HG03045 (cell line): Measurements from ENCODE around the gene DGKI.

Experiments
- ATAC-seq: cut with Tn5 transposase; IDR thresholded peaks from one replicate; pipeline ENCODE4 v1.9.1; 2021; ENCODE audit warnings: mild to moderate bottlenecking, moderate library complexity; ENCODE audit not compliant: unreplicated experiment

The DGKI gene

DNA sequence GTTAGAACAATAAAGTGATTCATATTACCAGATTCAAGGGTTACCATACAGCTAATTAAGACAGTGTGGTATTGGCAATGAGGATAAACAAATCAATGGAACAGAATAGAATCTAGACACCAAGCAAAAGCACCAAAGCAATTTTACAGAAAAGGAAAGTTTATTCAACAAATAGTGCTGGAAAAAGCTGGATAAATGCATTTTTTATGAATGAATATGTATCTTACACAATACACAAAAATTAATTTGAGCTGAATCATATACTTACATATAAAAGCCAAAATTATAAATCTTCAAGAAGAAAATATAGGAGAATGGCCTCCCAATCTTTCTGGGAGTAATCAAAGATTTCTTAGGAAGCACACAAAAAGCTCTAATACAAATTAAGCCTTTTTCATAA, 282.8 kb downstream of the DGKI start:
- ATAC-seq: no peak

DNA sequence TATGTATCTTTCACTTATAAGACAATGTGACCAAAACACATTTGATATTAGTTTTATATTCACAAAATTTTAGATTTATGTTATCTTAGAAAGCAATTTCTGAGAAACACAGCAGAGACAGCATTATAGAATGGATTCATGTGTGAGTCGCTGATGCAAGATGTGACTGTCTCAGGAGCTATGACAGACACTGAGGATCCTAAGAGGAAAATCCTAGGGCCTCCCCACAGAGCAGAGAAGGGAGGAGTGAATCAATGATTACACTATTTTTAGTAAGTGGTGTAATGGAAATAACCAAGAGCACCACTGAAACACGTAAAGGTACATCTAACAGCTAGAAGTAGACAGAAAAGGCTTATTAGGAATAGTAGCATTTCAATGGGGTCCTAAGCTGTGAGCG, 299.3 kb downstream of the DGKI start:
- ATAC-seq: no peak

DNA sequence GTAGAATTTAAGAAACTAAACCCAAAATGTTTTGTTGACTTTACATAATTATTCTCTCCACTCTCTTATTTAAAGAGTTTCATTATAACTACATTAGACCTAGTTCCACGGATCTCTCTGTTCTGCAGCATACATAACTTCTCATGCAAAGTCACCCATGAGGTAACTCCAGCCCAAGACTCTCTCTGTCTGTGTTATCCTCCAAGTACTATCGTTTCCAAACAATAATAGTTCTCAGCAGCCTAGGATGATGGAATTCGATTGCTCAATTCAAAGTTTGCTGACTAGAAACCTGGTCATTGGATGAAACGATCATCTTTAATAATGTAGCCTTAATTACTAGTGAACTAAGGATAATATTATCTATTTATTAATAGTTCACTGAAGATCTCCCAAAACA, 300.1 kb downstream of the DGKI start:
- no peak for ATAC-seq

DNA sequence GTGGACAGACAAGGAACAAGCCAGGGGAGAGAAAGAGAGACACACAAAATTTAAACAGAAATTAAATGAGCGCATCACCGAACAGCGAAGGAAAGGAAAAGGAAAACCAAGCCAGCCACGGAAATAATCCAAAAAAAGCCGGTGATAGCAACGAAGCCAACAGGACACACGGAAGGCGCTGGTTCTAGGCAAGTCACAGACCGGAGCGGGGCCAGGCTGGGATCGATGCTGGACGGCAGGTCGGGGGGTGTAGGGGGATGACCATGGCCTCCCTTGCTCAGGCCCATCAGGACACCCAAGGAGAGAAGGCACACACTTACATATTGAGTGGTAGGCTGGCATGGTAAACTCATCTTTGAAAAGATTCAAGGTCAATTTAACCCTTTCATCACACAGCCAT, 300.8 kb downstream of the DGKI start:
- ATAC-seq: no peak

DNA sequence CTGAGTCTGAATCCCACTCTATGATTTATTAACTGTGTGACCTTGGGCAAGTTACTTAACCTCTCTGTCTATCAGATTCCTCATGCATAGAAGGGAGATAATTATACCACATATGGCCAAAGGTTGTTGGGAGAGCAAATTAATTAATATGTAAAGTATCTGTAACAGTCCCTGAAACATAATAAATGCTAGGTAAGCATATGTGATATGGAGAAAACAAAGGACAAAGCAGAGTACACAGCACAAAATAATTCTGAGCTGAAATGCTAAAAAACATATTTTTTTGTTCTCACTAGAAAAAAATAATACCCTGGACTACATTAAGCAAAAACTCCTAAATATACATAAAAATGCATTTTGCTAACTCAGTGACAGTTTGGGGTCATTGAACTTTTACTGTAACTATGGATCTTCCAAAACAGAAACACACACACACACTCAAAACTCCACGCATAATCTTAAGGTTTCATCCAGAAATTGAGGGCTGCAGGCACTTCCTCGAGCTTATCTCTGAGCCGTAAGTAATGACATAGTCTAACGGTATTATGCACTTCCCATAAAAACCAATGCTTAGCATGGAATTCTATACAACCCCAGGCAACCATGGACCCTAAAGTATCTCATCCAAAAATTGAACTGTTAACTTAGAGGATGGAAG, 301.6 kb downstream of the DGKI start:
- ATAC-seq: no peak

DNA sequence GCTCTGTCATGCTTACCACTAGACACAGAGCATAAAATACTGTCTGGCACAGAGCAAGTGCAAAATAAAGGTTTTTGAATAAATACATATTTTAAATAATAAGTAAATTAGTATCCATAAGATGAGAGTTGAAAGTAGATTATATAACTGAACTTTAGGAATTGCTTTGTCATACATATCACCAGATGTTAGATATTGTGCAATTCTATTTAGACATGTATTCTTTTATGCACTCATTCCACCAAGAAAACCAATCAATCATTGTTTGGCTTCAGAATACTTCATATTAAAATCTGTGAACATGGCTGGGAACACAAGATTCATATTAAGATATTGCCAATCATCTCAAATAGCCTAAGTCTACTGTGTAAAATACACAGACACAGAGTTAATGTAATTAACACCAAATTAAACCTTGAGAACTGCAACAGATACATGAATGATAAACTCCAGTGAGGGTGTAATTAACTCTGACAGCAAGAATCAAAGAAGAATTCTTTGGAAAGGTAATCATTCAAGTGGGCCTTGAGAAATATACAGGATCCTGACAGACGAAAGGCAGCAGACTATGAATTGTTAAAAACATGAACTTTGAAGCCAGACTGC, 302.2 kb downstream of the DGKI start:
- no peak for ATAC-seq

DNA sequence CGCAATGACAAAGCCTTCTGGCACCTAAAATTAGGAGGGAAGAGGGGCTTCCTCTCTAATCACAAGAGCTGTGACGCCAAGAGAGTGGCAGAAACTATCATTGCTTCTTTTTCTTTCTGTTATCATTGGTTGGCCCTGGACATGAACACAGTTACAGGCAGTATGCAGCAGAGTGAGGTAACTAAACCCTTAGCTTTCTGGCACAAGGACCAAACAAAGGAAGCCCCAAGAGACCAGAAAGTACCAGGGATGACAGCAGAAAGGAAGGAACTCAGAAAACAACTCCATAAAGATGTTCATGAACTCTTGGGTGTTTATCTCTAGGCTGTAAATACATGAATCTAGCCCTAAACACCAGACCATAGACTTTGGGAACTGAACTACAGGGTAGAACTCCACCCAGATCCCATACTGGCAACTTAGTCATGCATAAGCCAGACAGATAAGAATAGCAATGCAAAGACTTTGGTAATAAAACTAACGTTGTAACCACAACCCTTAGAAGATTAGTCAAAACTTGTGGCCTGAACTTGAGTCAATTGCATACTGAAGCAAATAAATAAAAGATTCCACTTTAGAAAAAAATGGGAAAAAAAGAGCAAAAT, 307.6 kb downstream of the DGKI start:
- ATAC-seq: no peak

DNA sequence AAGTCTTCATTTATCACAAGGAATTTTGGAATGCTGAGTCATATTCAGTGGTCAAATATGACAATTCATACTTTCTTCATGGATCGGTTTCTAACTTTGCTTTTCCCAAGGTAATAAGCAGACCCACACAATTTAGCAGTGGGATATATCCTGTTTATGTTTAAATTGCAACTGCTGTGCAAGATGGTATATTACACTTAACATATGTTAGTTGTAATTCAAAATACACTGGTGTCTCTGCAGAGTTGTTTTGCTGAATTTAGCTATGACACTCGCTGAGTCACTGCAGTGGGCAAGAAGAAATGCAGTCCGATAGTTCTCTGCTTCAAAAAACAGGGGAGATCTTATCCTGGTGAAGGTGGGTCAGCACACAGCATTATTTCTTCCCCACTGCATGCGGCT, 308.4 kb downstream of the DGKI start:
- no peak for ATAC-seq

DNA sequence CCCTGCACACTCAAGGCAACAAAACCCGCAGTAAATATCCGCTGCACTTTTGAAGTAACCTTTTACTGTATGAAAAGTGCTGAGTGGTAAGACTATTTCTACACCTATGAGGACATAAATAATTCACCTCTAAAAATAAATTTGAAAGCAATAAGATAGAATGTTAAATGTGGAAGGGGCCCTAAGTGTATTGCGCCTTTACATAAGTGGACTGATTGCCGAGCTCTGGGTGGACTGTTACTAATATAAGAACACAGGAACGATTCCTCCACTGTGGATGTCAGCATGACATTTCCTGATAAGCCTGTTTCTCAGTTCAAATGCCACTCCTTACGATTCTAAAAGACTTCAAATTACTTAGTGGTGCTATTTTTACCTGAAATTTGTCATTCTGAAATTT, 311.2 kb downstream of the DGKI start:
- ATAC-seq: no peak

DNA sequence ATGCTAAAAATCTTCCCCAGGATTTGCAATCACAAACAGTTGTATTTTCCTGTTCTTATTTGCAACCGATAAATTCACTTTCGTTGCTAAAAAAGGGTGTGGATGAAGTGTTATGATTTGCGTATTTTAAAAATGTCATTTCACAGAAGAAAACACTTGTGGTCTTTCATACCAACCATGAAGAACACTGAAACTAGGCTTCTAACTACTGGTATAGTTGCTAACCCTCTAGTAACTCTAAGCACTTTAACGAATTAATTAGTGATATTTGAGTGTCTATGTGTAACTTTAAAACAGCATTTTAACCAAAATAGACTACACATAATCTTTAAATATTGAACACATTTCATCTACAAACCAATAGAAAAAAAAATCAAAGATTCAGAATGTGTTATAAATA, 315.1 kb downstream of the DGKI start:
- no peak for ATAC-seq

DNA sequence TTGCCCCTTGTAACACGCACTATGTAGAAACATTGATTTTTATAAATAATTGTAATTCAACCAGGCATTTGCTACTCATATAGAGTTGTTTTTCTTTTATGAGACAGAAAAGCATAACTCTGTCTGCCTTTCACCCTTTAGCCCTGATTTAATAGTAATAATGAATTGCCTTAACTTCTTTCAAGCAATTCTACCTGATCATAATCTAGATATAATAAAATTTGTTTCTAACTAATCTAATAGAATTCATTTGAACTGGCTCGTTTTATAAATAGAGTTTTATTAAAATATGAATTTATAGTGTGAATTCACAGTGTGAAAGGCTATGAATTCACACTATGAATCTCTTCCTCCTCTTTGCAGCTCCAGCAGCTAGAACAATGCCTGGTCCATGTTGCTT, 319.1 kb downstream of the DGKI start:
- ATAC-seq: no peak

DNA sequence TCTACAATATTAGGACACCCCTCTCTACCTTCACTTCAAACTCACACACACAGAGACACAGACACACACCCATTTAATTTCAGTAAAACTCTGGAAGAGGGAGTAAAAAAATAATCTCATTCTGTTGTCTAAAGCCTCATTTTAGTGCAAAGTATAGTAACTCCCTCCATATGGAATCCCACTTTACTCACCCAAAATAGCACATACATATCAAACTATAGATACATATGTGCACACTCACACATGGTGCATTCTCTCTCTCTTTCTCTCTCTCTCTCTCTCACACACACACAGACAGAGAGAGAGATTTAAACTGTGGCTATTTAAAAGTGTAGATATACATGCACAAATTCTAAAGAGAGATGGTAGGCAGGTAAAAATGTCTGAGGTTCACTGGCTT, 323.6 kb downstream of the DGKI start:
- ATAC-seq: no peak

DNA sequence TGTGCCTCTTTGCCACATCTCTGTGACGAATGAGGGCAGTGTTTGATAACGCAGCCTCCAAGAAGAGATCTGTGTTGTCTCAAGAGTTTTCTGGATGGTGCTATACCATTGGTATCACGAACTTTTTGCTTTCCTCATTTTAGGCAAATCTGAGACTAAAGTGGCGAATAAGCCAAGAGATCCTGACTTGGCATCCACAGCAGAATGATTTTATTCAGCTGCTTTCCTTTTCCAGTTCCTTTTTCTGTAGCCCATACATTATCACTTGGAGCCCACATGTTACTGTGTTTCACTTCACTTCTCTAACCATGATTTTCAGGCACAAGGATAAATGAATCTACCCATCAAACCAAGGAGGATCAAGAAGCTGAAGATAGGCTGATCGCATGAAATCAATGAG, 325.3 kb downstream of the DGKI start:
- ATAC-seq: no peak

DNA sequence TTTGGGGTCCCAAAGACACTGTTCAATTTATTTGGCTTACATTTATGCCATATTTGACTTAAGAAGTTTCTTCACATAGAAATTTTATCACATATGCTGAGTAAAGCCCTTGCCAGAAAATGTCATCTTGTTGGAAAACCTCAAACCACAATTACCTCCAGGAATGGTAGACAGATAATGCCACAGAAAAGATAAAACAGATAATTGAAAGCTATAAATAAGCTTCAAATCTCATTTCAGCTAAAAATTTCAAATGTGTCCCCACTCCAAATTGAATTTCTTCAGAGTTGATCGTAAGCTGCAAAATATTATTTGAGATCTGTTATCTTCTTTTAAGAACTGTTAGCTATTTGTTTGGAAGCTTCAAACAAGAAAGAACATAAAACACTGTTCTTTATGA, 326.8 kb downstream of the DGKI start:
- no peak for ATAC-seq

DNA sequence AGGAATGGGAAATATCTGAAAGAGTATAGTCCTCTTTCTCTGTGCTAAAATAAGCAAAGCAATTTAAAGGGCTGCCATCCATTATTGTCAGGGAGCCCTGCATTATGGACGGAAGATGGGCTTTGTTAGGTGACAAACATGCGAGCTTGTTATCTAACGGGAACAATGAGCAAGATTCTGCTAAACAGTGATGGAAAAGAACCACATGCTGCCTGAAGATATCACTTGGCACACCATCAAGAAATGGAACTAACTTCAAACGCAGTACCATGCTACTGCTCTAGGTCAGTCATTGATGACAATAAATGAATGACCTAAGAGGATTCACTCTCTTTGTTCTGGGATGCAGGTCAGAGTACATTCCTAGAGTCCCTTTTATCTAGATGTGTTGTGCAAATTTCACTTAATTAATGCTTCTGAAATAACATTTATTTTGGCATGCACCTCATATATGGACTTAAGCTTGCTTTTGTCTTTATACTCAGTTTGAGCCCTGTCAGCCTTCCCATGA, 327.5 kb downstream of the DGKI start:
- ATAC-seq: no peak

DNA sequence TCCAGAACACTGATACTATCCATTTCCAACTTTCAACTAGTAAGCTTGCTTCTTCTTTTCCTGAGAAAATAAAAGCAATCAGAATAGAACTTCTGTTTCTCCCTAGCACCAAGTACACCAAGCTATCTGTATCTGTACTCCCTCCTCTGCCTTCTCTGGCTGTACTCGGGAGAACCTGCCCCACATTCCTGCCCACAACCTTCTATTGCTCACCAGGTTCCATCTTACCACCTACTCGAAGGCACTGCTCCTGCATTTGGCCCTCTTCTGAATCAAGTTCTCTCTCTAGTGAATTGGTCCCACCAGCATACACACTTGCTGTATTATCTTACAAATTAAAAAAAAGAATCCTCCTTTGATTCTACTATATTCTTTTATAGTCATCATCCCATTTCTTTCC, 333.7 kb downstream of the DGKI start:
- ATAC-seq: no peak

DNA sequence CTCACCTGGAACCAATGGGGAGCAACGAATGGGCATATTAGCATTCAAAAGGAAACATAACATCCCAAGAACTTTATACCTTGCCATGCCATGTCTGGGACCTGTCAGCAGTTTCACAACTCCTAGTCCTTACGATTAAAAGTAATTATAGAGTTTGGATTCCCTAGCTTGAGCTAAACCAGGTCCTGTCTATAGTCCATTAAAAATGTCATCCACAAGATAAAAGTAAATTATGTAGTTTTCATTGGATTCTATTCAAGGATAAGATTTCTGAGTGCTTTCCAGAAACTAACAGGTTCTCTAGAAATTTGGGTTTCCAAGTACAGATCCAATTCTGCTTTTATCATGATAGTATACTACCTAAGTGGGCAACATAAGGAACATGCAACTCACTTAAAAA, 339.7 kb downstream of the DGKI start:
- ATAC-seq: no peak

DNA sequence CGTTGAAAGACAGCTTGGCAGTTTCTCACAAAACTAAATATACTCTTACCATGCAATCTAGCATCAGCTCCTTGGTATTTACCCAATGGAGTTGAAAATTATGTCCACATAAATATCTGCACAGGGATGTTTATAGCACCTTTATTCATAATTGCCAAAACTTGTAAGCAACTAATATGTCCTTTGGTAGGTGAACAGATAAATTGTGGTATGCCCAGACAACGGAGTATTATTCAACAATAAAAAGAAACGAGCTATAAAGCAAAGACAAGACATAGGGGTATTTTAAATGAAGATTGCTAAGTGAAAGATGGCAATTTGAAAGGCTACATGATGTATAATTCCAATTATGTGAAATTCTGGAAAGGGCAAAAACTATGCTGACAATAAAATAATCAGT, 340.7 kb downstream of the DGKI start:
- no peak for ATAC-seq

DNA sequence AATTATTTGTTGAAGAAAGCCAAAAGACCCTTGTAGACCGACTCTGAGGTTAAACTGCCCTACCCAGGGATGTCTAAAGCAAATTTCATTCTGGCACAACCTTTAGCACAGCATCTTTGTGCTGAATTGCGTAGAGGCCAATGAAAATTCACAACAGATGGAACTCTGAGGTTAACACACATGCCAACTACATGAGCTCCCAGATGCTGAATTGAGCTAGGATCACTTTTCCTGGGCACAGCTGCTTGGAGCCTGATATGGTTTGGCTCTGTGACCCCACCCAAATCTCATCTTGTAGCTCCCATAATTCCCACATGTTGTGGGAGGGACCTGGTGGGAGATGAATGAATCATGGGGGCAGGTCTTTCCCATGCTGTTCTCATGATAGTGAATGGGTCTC, 345.2 kb downstream of the DGKI start:
- ATAC-seq: no peak

DNA sequence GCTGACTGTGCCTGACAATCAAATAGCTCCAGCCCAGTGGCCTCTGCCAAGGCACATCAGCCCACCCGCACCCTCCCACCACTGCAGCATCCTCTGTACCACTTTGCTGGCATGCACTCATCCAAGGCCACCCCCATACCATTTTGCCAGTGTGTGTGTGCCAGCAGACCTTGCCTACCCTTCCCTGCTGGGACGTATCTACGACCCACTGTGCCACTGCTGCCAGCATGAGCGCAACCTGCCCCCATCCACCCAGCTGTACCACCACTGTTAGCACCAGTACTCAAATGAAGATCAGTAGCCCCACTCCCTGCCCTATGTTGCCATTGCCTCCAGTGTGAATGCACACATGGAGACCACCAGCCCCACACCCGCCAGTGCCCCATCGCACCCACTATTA, 353.9 kb downstream of the DGKI start:
- ATAC-seq: no peak

DNA sequence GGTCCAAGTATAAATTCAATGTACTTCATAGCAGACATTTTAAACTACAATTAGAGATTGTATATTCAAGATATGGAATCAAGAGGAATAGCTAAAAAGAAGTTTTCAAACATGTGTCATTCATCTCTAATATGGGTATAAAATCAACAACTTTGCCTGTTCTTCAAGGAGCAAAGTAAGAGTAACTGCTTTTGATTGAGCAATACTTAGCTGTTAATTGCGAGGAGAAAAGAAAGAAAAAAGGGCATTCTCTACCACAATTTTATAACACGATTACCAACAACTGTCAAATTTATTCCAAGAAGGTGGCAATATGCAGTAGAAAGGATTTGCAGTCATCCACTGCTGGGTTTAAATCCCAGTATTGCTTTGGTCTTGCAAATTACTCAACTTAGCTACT, 356.9 kb downstream of the DGKI start:
- no peak for ATAC-seq

DNA sequence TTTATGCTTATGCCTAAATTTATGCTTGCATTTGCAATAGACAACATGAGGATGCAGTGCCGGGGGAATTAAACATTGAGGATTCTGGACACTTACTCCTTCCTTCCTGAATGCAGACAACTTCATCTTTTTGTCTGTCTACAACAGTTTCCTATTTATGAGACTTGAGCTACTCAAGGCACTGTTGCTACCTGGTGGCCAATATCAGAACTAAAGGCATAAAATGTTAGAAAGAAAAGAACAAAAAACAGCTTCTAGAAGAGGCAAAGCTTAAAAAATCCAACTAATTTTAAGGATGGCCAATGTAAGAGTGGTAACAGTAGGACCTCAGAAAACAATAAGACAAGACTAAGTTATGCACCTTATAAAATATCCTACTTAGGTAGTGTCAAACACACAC, 358.7 kb downstream of the DGKI start:
- ATAC-seq: no peak

DNA sequence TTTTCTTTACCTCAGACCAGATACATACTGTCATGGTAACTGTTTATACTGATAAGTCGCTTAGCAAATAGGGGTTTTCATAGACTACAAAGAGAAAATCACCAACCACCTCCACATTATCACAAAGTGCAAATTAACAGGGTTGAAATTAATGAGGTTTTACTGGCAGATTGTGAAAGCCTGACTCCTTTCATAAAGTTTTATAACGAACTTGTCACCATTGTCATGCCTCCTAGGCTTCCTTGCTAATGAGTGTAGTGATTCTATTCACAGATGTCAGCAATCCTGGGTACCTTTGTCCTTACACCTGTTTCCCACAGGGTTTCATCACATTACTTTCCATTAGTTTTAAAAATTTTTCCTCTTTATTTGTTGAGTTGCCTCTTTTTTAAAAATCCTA, 361.0 kb downstream of the DGKI start:
- no peak for ATAC-seq
